ENCODE measurements around the gene SURF4. TPM values are rescaled to one million over a fixed set of nuclear protein-coding genes. Genes with fewer than 3 reads are reported as not detected.

SURF4 gene
- total RNA-seq, 2 donors from 2014 or later, result 178 to 187 TPM

GRCh38 chr9:133345596-133345995, 30.3 kb downstream of the SURF4 start:
- H3K36me3 ChIP-seq (ENCODE audit: control insufficient read depth, insufficient read depth, low read length), result peaks cover 68% of the 10 kb centered on the region
- no peak overlapping the region for H3K27ac ChIP-seq (ENCODE audit: low read depth, low read length)
- no peaks in the 10 kb centered on the region for H3K9me3 ChIP-seq (ENCODE audit: control insufficient read depth, low read length)
- H3K9me3 Mint-ChIP-seq, result no peaks in the 10 kb centered on the region
- 91 to 98% methylated on average over 3 to 6 of the region's 6 CpGs for WGBS, 2 experiments (ENCODE audit: insufficient coverage in 1 of 2, insufficient read length in 1 of 2)
- H3K9ac ChIP-seq (ENCODE audit: extremely low read depth, low read length, poor library complexity, severe bottlenecking), result no peak overlapping the region
- no peak overlapping the region for H3K4me3 Mint-ChIP-seq
- TF ChIP-seq CTCF (conservative IDR thresholded peaks at IDR 0.05), result no peak
- H3K36me3 Mint-ChIP-seq (ENCODE audit: low read depth), result peaks cover 76% of the 10 kb centered on the region
- H3K4me3 ChIP-seq (ENCODE audit: low read length), result no peak overlapping the region
- no peak overlapping the region for H3K27ac Mint-ChIP-seq
- no peak for DNase-seq
- no peaks in the 10 kb centered on the region for H3K4me1 ChIP-seq (ENCODE audit: control insufficient read depth, insufficient read depth, low read length)
- H3K27me3 Mint-ChIP-seq (ENCODE audit: insufficient read depth), result no peaks in the 10 kb centered on the region
- H3K4me1 Mint-ChIP-seq, result peaks cover 24% of the 10 kb centered on the region
- H3K27me3 ChIP-seq (ENCODE audit: control insufficient read depth, insufficient read depth, low read length, poor library complexity, severe bottlenecking), result no peaks in the 10 kb centered on the region

GRCh38 chr9:133344979-133345378, 30.9 kb downstream of the SURF4 start:
- DNase-seq, result no peak
- Histone ChIP-seq H3K36me3 (ENCODE audit: control insufficient read depth, insufficient read depth, low read length) (peaks cover 68% of the 10 kb centered on the region), H3K9me3 (ENCODE audit: control insufficient read depth, low read length) (no peaks in the 10 kb centered on the region), H3K27ac (ENCODE audit: low read depth, low read length) (no peak overlapping the region), H3K9ac (ENCODE audit: extremely low read depth, low read length, poor library complexity, severe bottlenecking) (no peak overlapping the region), H3K27me3 (ENCODE audit: control insufficient read depth, insufficient read depth, low read length, poor library complexity, severe bottlenecking) (no peaks in the 10 kb centered on the region), H3K4me3 (ENCODE audit: low read length) (no peak overlapping the region), H3K4me1 (ENCODE audit: control insufficient read depth, insufficient read depth, low read length) (no peaks in the 10 kb centered on the region)
- WGBS, 2 experiments (ENCODE audit: insufficient coverage in 1 of 2, insufficient read length in 1 of 2), result 93 to 96% methylated on average over 8 to 12 of the region's 12 CpGs
- Mint-ChIP-seq H3K36me3 (ENCODE audit: low read depth) (peaks cover 76% of the 10 kb centered on the region), H3K9me3 (no peaks in the 10 kb centered on the region), H3K4me3 (no peak overlapping the region), H3K27ac (no peak overlapping the region), H3K4me1 (peaks cover 22% of the 10 kb centered on the region), H3K27me3 (ENCODE audit: insufficient read depth) (no peaks in the 10 kb centered on the region)
- no peak for TF ChIP-seq CTCF (conservative IDR thresholded peaks at IDR 0.05)

GRCh38 chr9:133344071-133344470, 31.8 kb downstream of the SURF4 start:
- WGBS, 2 experiments (ENCODE audit: insufficient coverage in 1 of 2, insufficient read length in 1 of 2), result 95 to 98% methylated on average over 14 to 19 of the region's 19 CpGs
- H3K9me3 Mint-ChIP-seq, result no peaks in the 10 kb centered on the region
- H3K9ac ChIP-seq (ENCODE audit: extremely low read depth, low read length, poor library complexity, severe bottlenecking), result no peak overlapping the region
- H3K36me3 Mint-ChIP-seq (ENCODE audit: low read depth), result peaks cover 76% of the 10 kb centered on the region
- H3K27me3 Mint-ChIP-seq (ENCODE audit: insufficient read depth), result no peaks in the 10 kb centered on the region
- no peak overlapping the region for H3K27ac ChIP-seq (ENCODE audit: low read depth, low read length)
- TF ChIP-seq CTCF (conservative IDR thresholded peaks at IDR 0.05), result no peak
- no peaks in the 10 kb centered on the region for H3K9me3 ChIP-seq (ENCODE audit: control insufficient read depth, low read length)
- H3K36me3 ChIP-seq (ENCODE audit: control insufficient read depth, insufficient read depth, low read length), result peaks cover 65% of the 10 kb centered on the region
- H3K4me3 Mint-ChIP-seq, result no peak overlapping the region
- no peak for DNase-seq
- peaks cover 13% of the 10 kb centered on the region for H3K4me1 Mint-ChIP-seq
- H3K4me3 ChIP-seq (ENCODE audit: low read length), result no peak overlapping the region
- H3K27ac Mint-ChIP-seq, result no peak overlapping the region
- no peaks in the 10 kb centered on the region for H3K4me1 ChIP-seq (ENCODE audit: control insufficient read depth, insufficient read depth, low read length)
- no peaks in the 10 kb centered on the region for H3K27me3 ChIP-seq (ENCODE audit: control insufficient read depth, insufficient read depth, low read length, poor library complexity, severe bottlenecking)

Data from endodermal cell (in vitro differentiated cells).